GM23338 (cell line): ENCODE measurements around the gene UGT2A3.

Experiments used
- CREB1 ChIP-seq: fragments of 250-450 bp; sonication (Bioruptor Pico); IDR thresholded peaks from 2 replicates; pipeline ENCODE4 v1.5.0; 2020; ENCODE audit warnings: low read depth, mild to moderate bottlenecking, moderate library complexity
- EZH2 ChIP-seq: fragments of 200-600 bp; sonication (generic); IDR thresholded peaks from one replicate; pipeline ENCODE4 v1.8.0; 2017; ENCODE audit warnings: antibody characterized with exemption, mild to moderate bottlenecking, low read depth; ENCODE audit not compliant: unreplicated experiment
- EZH2phosphoT487 ChIP-seq: fragments of 200-600 bp; sonication (generic); IDR thresholded peaks from one replicate; pipeline ENCODE4 v1.8.1; 2018; ENCODE audit warnings: antibody characterized with exemption; ENCODE audit not compliant: unreplicated experiment
- TF ChIP-seq, protein P1 (sequence below), 2 experiments: fragments of 200-600 bp in 1 of 2; sonication (generic) in 1 of 2; conservative IDR thresholded peaks; 2 replicates each; pipeline versions ENCODE4 v1.5.1 to v1.6.1; 2016 to 2017; ENCODE audit warnings: antibody characterized with exemption in 2 of 2, low read depth in 2 of 2, mild to moderate bottlenecking in 2 of 2, moderate library complexity in 1 of 2

DNA sequence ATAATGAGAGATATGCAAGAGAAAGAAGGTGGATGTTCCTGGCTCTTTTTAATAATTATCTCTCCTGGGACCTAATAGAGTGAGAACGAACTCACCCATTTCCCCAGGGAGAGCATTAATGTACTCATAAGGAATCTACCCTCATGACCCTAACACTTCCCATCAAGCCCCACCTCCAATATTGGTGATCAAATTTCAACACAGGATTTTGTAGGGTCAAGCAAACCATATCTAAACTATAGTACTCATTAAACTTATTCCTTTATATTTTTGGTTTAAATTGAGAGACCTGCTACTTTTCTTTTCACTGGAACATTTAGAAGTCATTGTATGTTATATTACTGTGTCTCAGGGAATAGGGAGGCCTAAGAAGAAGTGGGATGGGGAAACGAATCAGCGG lies 2.6 kb downstream of the UGT2A3 start:
- no peak for TF ChIP-seq EZH2
- TF ChIP-seq, protein P1, sequence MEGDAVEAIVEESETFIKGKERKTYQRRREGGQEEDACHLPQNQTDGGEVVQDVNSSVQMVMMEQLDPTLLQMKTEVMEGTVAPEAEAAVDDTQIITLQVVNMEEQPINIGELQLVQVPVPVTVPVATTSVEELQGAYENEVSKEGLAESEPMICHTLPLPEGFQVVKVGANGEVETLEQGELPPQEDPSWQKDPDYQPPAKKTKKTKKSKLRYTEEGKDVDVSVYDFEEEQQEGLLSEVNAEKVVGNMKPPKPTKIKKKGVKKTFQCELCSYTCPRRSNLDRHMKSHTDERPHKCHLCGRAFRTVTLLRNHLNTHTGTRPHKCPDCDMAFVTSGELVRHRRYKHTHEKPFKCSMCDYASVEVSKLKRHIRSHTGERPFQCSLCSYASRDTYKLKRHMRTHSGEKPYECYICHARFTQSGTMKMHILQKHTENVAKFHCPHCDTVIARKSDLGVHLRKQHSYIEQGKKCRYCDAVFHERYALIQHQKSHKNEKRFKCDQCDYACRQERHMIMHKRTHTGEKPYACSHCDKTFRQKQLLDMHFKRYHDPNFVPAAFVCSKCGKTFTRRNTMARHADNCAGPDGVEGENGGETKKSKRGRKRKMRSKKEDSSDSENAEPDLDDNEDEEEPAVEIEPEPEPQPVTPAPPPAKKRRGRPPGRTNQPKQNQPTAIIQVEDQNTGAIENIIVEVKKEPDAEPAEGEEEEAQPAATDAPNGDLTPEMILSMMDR (conservative IDR thresholded peaks at IDR 0.05; ENCODE audit: low read depth in 2 of 2), result no peak
- TF ChIP-seq CREB1 (CRISPR knock-in tag), result no peak
- no peak for TF ChIP-seq EZH2phosphoT487
